OCI-LY7 (cell line): Measurements from ENCODE around the gene SLC23A1.

Experiments used
- EZH2phosphoT487 ChIP-seq: fragments of 200-600 bp; sonication (generic); IDR thresholded peaks from 2 replicates; pipeline ENCODE4 v1.6.1; 2018; ENCODE audit warnings: low read depth, borderline replicate concordance, mild to moderate bottlenecking, mixed run types, antibody characterized with exemption, low read length, moderate library complexity, mixed read lengths
- TF ChIP-seq, protein P1 (sequence below): fragments of 200-600 bp; sonication (generic); conservative IDR thresholded peaks from 2 replicates; pipeline ENCODE4 v1.5.1; 2014; ENCODE audit warnings: mild to moderate bottlenecking, antibody characterized with exemption, low read length, moderate library complexity, mixed read lengths

DNA sequence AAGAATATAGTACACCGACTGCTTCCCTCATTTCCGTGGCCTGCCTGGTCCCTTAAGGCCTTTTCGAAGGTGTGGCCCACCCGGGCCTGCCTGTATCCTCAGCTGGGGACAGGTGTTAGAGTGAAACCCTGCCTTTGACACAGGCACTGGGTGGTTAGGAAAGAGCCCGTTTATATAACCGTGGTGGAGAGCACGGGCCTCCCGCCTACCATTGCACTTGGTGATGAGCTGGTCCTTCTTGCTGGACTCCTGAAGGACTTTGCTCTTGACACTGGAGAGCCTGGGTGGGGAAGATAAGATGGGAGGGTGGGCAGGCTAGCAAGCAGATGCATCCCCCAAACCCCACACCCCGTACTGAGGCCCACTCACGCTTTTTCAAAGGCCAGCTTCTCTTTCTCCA lies 18.4 kb upstream of the SLC23A1 start:
- TF ChIP-seq, protein P1, sequence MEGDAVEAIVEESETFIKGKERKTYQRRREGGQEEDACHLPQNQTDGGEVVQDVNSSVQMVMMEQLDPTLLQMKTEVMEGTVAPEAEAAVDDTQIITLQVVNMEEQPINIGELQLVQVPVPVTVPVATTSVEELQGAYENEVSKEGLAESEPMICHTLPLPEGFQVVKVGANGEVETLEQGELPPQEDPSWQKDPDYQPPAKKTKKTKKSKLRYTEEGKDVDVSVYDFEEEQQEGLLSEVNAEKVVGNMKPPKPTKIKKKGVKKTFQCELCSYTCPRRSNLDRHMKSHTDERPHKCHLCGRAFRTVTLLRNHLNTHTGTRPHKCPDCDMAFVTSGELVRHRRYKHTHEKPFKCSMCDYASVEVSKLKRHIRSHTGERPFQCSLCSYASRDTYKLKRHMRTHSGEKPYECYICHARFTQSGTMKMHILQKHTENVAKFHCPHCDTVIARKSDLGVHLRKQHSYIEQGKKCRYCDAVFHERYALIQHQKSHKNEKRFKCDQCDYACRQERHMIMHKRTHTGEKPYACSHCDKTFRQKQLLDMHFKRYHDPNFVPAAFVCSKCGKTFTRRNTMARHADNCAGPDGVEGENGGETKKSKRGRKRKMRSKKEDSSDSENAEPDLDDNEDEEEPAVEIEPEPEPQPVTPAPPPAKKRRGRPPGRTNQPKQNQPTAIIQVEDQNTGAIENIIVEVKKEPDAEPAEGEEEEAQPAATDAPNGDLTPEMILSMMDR, result no peak
- no peak for TF ChIP-seq EZH2phosphoT487
